Measurements from ENCODE around the gene CDADC1. TPM values are rescaled to one million over a fixed set of nuclear protein-coding genes. Genes with fewer than 3 reads are reported as not detected.

The CDADC1 gene
- total and polyA plus RNA-seq, 8 donors, result 11.6 to 17.8 (median 14.8) TPM

DNA sequence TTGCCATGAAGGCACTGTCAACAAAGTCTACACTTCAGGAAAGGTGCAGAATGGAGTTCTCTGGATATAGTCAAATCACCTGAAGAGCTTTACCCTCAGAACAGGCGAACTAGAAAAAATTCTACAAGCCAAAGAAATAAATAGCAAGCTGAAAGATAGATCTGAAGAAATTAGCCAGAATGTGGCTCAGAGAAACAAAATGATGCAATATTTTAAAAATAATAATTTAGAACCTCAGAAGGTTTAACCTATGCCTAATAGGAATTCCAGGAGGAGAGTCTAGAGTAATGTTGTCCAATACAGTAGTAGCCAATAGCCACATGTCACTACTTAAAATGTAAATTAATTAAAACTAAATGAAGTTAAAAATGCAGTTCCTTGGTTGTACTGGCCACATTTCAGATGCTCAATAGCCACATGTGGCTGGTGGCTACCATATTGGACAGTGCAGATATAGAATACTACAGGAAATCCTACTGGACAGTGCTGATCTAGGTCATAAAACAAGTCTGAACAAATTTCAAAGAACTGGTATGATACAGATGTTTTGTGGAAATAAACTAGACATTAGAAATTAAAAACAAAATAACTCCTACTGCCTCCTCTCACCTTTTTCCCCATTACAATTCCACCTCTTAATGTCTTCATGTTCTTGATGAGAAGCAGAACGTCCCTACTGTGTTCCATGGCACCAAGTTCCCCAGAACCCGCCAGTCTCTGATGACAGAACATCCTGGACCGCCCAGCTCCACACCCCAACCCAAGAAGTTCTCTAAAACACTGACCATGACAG is 679 bp upstream of the CDADC1 start:
- Histone ChIP-seq H3K27me3 (no peaks in the 10 kb centered on the region), H3K4me1 (peaks cover 5 to 40% of the 10 kb centered on the region in 2 donors), H3K4me3 (peak overlapping the region; percentile 79 to 81), H3K27ac (peak overlapping the region; percentile 93 to 97), H3K36me3 (no peaks in the 10 kb centered on the region), H3K9me3 (peaks cover 0 to 4% of the 10 kb centered on the region in 2 donors)
- TF ChIP-seq, protein P1, sequence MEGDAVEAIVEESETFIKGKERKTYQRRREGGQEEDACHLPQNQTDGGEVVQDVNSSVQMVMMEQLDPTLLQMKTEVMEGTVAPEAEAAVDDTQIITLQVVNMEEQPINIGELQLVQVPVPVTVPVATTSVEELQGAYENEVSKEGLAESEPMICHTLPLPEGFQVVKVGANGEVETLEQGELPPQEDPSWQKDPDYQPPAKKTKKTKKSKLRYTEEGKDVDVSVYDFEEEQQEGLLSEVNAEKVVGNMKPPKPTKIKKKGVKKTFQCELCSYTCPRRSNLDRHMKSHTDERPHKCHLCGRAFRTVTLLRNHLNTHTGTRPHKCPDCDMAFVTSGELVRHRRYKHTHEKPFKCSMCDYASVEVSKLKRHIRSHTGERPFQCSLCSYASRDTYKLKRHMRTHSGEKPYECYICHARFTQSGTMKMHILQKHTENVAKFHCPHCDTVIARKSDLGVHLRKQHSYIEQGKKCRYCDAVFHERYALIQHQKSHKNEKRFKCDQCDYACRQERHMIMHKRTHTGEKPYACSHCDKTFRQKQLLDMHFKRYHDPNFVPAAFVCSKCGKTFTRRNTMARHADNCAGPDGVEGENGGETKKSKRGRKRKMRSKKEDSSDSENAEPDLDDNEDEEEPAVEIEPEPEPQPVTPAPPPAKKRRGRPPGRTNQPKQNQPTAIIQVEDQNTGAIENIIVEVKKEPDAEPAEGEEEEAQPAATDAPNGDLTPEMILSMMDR (IDR thresholded peaks at IDR 0.05), result no peak
- DNase-seq (no peak), ATAC-seq (peak; percentile 68)
- intact Hi-C loops (cut with DNase I), result no loop called here

DNA sequence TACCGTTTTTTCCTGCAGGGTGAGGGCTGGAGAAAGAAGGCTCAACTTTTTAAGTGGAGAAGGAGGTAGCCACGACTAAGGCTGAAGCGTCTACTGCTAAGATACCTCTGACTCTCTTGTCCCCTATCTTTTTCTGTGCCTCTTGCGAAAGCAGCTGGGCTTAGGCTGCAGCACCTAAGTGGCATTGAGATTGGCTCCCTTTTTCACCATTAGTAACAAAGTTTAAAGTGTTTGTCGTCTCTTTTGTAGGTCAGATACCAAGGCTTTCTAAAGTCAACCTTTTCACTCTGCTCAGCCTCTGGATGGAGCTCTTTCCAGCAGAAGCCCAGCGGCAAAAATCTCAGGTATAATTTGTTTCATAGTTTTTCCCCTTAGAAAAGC is 887 bp downstream of the CDADC1 start:
- peak; percentile 29 for ATAC-seq
- Histone ChIP-seq H3K36me3 (no peaks in the 10 kb centered on the region), H3K27me3 (no peaks in the 10 kb centered on the region), H3K4me1 (peaks cover 5 to 55% of the 10 kb centered on the region in 2 donors), H3K27ac (peak overlapping the region; percentile 93 to 97), H3K9me3 (no peaks in the 10 kb centered on the region), H3K4me3 (peak overlapping the region; percentile 79 to 81)
- intact Hi-C loops (cut with DNase I), result no loop called here
- no peak for DNase-seq
- TF ChIP-seq, protein P1 (IDR thresholded peaks at IDR 0.05), result no peak

DNA sequence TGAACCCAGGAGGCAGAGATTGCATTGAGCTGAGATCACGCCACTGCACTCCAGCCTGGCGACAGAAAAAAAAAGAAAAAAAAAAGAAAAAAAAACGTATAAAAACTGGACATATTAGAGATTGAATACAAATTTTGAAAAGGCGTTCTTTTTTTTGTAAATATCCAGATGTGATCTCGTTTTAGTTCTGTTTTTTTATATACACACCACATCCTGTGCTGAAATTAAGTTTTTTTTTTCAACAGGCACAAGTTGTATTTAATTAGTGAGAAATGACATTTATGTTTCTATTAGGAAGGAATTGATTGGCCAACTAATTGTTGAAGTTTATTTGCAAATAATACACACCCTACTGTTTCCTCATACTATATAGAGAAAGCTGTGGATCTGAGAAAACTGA is 3.6 kb downstream of the CDADC1 start:
- H3K4me1 ChIP-seq, result peaks cover 5 to 59% of the 10 kb centered on the region in 2 donors
- DNase-seq (no peak), ATAC-seq (no peak)
- H3K27ac ChIP-seq, result no peak overlapping the region
- peaks cover 0 to 18% of the 10 kb centered on the region in 2 donors for H3K36me3 ChIP-seq
- H3K4me3 ChIP-seq, result no peak overlapping the region
- TF ChIP-seq, protein P1 (IDR thresholded peaks at IDR 0.05), result no peak
- no peaks in the 10 kb centered on the region for H3K9me3 ChIP-seq
- H3K27me3 ChIP-seq, result no peaks in the 10 kb centered on the region
- intact Hi-C loops (cut with DNase I), result no loop called here

DNA sequence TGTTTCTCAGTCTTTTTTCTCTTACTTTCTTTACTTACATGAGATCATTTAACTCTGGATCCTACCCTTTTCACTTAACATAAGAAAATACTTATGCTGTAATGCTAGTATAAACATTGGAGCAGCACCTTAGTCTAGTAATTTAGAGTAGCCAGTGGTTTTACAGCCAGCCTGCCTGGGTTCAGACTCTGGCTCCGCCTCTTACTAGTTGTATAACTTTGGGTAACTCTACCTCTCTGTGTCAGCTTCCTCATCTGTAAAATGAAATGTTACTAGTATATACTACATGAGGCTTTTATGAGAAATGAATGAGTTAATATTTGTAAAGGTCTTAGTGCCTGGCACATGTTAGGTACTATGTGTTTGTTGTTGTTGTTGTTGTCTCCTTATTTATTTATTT is 5.6 kb downstream of the CDADC1 start:
- Histone ChIP-seq H3K4me1 (peaks cover 5 to 61% of the 10 kb centered on the region in 2 donors), H3K36me3 (peaks cover 0 to 26% of the 10 kb centered on the region in 2 donors), H3K27ac (no peak overlapping the region), H3K9me3 (no peaks in the 10 kb centered on the region), H3K4me3 (no peak overlapping the region), H3K27me3 (no peaks in the 10 kb centered on the region)
- TF ChIP-seq, protein P1 (IDR thresholded peaks at IDR 0.05), result no peak
- no peak for ATAC-seq
- intact Hi-C loops (cut with DNase I), result no loop called here
- DNase-seq, result no peak

DNA sequence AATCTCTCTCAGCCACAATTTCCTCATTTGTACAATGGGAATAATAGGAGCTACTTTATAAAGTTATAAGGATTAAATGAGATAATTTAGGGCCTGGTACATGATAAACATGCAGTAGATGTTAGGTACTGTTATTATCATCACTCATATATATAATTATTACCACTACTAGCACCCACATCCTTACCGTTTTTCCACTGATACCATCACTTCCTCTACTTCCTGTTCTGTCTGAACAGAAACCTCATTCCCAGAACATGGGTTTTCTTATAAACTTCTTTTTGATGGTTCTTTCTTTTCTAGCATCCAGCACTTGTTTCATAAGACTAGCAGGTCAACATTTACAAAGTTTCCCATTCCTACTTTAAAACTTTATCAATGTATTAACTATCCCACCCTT is 6.3 kb downstream of the CDADC1 start:
- intact Hi-C loops (cut with DNase I), result no loop called here
- DNase-seq, result no peak
- no peak for ATAC-seq
- Histone ChIP-seq H3K4me1 (peaks cover 2 to 56% of the 10 kb centered on the region in 2 donors), H3K27me3 (no peaks in the 10 kb centered on the region), H3K36me3 (peaks cover 0 to 26% of the 10 kb centered on the region in 2 donors), H3K9me3 (no peaks in the 10 kb centered on the region), H3K27ac (no peak overlapping the region), H3K4me3 (no peak overlapping the region)
- TF ChIP-seq, protein P1 (IDR thresholded peaks at IDR 0.05), result no peak

Measured in left lung (tissue), 10 donors.